SJCRH30 (cell line): ENCODE results near the gene ARRDC1. TPM values are rescaled to one million over a fixed set of nuclear protein-coding genes. Genes with fewer than 3 reads are reported as not detected.

Experiments
- DNase-seq, 2 experiments: peaks; one replicate each; pipeline ENCODE4 v3.0.0-alpha.2; 2015 to 2020
- H3K27ac ChIP-seq: fragments of 250-450 bp; sonication (Bioruptor Pico); 2 replicates; pipeline ENCODE4 v1.5.1; 2020; ENCODE audit warnings: mild to moderate bottlenecking, moderate library complexity
- H3K27me3 ChIP-seq: fragments of 250-450 bp; sonication (Bioruptor Pico); 2 replicates; pipeline ENCODE4 v1.5.1; 2020; ENCODE audit warnings: mild to moderate bottlenecking, moderate library complexity
- H3K36me3 ChIP-seq: fragments of 250-450 bp; sonication (Bioruptor Pico); 2 replicates; pipeline ENCODE4 v1.5.1; 2020; ENCODE audit warnings: mild to moderate bottlenecking, moderate library complexity
- H3K4me1 ChIP-seq: fragments of 250-450 bp; sonication (Bioruptor Pico); 2 replicates; pipeline ENCODE4 v1.5.1; 2020; ENCODE audit warnings: mild to moderate bottlenecking, moderate library complexity
- H3K4me3 ChIP-seq: fragments of 250-450 bp; sonication (Bioruptor Pico); 2 replicates; pipeline ENCODE4 v1.5.1; 2020; ENCODE audit warnings: mild to moderate bottlenecking, moderate library complexity
- H3K9me3 ChIP-seq: fragments of 250-450 bp; sonication (Bioruptor Pico); replicated peaks from 2 replicates; pipeline ENCODE4 v1.5.1; 2020; ENCODE audit warnings: mild to moderate bottlenecking, moderate library complexity
- total RNA-seq: library from RNA; depleted of rRNA; stranded (reverse); fragments of >200 nt; shearing (Covaris generic); gene quantifications from 2 replicates; pipeline ENCODE4 v1.2.3, GENCODE V29; 2014

The ARRDC1 gene
- total RNA-seq, 1 experiment from 2014 or later, result 5.4 TPM

DNA sequence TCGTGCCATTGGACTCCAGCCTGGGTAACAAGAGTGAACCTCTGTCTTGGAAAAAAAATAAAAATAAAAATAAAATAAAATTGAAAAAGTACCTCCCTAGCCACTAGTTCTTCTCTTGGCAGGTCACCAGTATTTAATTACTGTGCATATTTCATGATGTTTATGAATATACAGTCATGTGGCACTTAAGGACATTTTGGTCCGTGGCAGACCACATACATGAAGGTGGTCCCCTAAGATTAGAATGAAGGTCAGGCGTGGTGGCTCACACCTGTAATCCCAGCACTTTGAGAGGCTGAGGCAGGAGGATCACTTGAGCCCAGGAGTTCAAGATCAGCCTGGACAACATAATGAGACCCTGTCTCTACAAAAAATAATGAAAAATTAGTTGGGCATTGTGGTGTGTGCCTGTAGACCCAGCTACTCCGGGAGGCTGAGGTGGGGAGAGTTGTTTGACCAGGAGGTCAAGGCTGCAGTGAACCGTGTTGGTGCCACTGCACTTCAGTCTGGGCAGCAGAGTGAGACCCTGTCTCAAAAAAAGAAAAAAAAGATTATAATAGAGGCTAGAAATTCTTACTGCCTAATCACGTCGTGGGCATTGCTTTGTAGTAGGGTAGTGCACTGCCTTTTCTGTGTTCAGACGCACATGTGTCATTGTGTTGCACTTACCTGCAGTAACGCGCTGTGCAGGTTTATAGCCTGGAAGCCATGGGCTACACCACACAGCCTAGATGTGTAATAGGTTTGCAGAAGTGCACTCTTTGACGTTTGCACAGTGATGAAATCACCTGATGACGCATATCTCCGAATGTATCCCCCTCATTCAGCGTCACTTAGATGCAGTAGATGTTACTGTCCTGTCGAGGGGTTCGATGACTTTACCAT, 26.1 kb downstream of the ARRDC1 start:
- H3K9me3 ChIP-seq, result no peaks in the 10 kb centered on the region
- H3K27ac ChIP-seq, result no peak overlapping the region
- H3K4me1 ChIP-seq, result no peaks in the 10 kb centered on the region
- no peak for DNase-seq
- no peaks in the 10 kb centered on the region for H3K27me3 ChIP-seq
- peaks cover 10% of the 10 kb centered on the region for H3K36me3 ChIP-seq
- no peak overlapping the region for H3K4me3 ChIP-seq

- no peaks in the 10 kb centered on the region for H3K27me3 ChIP-seq
- no peak overlapping the region for H3K27ac ChIP-seq
- DNase-seq, result no peak
- no peak overlapping the region for H3K4me3 ChIP-seq
- no peaks in the 10 kb centered on the region for H3K4me1 ChIP-seq
- H3K9me3 ChIP-seq, result no peaks in the 10 kb centered on the region
- H3K36me3 ChIP-seq, result peaks cover 10% of the 10 kb centered on the region
Observed at GRCh38 chr9:137632230-137633161, 27.0 kb downstream of the ARRDC1 start.

DNA sequence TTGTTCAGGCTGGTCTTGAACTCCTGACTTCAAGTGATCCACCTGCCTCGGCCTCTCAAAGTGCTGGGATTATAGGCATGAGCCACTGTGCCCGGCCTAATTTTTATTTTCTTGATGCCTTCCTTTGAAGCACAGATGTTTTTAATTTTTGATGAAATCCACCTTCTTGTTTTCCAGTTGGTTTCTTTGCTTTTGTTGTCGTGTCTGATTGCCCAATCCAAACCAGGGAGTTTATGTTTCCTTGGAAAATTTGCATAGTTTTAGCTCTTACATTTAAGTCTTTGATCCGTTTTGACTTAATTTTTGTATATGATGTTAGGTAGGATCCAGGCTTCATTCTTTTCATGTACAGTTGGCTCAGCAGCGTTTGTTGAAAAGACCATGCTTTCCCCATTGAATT, 28.5 kb downstream of the ARRDC1 start:
- Histone ChIP-seq H3K36me3 (peaks cover 10% of the 10 kb centered on the region), H3K27ac (no peak overlapping the region), H3K9me3 (no peaks in the 10 kb centered on the region), H3K4me1 (no peaks in the 10 kb centered on the region), H3K27me3 (no peaks in the 10 kb centered on the region), H3K4me3 (no peak overlapping the region)
- DNase-seq, result no peak

DNA sequence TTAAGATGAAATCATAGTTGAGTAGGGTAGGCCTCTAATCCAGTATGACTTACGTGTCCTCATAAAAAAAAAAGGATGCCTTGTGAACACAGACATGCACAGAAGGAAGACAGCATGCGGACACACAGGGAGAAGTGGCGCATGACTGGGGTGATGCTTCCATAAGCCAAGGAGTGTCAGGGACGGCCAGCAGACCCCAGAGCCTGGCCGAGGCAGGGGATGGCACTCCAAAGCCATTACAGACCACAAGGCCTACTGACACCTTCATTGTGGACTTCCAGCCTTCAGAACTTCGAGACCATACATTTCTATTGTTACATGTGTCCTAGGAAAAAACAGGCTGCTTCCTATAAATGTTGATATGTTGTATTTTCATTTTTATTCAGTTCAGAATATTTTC, 33.2 kb downstream of the ARRDC1 start:
- no peaks in the 10 kb centered on the region for H3K27me3 ChIP-seq
- H3K4me3 ChIP-seq, result no peak overlapping the region
- no peak overlapping the region for H3K27ac ChIP-seq
- no peaks in the 10 kb centered on the region for H3K4me1 ChIP-seq
- no peak for DNase-seq
- H3K36me3 ChIP-seq, result peaks cover 2% of the 10 kb centered on the region; the same call in 1 of the 2 replicates
- H3K9me3 ChIP-seq, result no peaks in the 10 kb centered on the region

- Histone ChIP-seq H3K27me3 (no peaks in the 10 kb centered on the region), H3K27ac (no peak overlapping the region), H3K9me3 (no peaks in the 10 kb centered on the region), H3K4me3 (no peak overlapping the region), H3K4me1 (no peaks in the 10 kb centered on the region), H3K36me3 (peaks cover 2% of the 10 kb centered on the region; the same call in 1 of the 2 replicates)
- no peak for DNase-seq
Observed at GRCh38 chr9:137639303-137640051, 34.0 kb downstream of the ARRDC1 start.

DNA sequence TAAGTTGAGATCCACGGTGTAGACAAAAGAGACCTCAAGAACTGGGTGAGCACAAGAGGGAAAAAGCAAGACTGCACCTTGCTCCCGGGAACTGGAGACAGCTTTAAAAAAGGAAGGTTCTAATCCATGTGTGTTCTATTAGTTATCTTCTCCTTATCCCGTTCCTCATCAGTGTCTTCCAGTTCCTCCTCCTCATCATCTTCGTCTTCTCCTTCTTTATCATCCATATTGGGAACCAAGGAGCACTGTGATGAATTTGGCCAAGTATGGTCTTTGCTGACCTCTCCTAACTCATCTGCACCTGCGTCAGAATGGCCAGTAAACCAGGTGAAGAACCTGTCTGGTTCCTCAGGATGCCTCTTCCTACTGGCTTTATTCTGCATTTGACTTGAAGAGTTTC, 35.4 kb downstream of the ARRDC1 start:
- Histone ChIP-seq H3K4me1 (no peaks in the 10 kb centered on the region), H3K36me3 (no peaks in the 10 kb centered on the region; the same call in 1 of the 2 replicates), H3K27ac (no peak overlapping the region), H3K27me3 (no peaks in the 10 kb centered on the region), H3K9me3 (no peaks in the 10 kb centered on the region), H3K4me3 (no peak overlapping the region)
- DNase-seq, result no peak

- H3K4me3 ChIP-seq, result no peak overlapping the region
- no peaks in the 10 kb centered on the region; the same call in 1 of the 2 replicates for H3K36me3 ChIP-seq
- no peak overlapping the region for H3K27ac ChIP-seq
- DNase-seq, result no peak
- H3K9me3 ChIP-seq, result no peaks in the 10 kb centered on the region
- no peaks in the 10 kb centered on the region for H3K4me1 ChIP-seq
- no peaks in the 10 kb centered on the region for H3K27me3 ChIP-seq
Observed at GRCh38 chr9:137642118-137642601, 36.7 kb downstream of the ARRDC1 start.

- no peak for DNase-seq
- no peak overlapping the region for H3K4me3 ChIP-seq
- no peaks in the 10 kb centered on the region; the same call in 1 of the 2 replicates for H3K36me3 ChIP-seq
- no peaks in the 10 kb centered on the region for H3K27me3 ChIP-seq
- no peaks in the 10 kb centered on the region for H3K9me3 ChIP-seq
- no peak overlapping the region for H3K27ac ChIP-seq
- H3K4me1 ChIP-seq, result no peaks in the 10 kb centered on the region
Observed at GRCh38 chr9:137642892-137643291, 37.4 kb downstream of the ARRDC1 start.

GRCh38 chr9:137643921-137644320, 38.4 kb downstream of the ARRDC1 start:
- no peaks in the 10 kb centered on the region for H3K4me1 ChIP-seq
- no peak overlapping the region for H3K4me3 ChIP-seq
- no peaks in the 10 kb centered on the region for H3K9me3 ChIP-seq
- DNase-seq, result no peak
- no peaks in the 10 kb centered on the region; the same call in 1 of the 2 replicates for H3K36me3 ChIP-seq
- no peak overlapping the region for H3K27ac ChIP-seq
- H3K27me3 ChIP-seq, result no peaks in the 10 kb centered on the region

- no peaks in the 10 kb centered on the region for H3K27me3 ChIP-seq
- H3K36me3 ChIP-seq, result no peaks in the 10 kb centered on the region; the same call in 1 of the 2 replicates
- DNase-seq, result no peak
- H3K9me3 ChIP-seq, result no peaks in the 10 kb centered on the region
- no peak overlapping the region for H3K4me3 ChIP-seq
- no peaks in the 10 kb centered on the region for H3K4me1 ChIP-seq
- no peak overlapping the region for H3K27ac ChIP-seq
Observed at GRCh38 chr9:137645211-137645610, 39.7 kb downstream of the ARRDC1 start.

DNA sequence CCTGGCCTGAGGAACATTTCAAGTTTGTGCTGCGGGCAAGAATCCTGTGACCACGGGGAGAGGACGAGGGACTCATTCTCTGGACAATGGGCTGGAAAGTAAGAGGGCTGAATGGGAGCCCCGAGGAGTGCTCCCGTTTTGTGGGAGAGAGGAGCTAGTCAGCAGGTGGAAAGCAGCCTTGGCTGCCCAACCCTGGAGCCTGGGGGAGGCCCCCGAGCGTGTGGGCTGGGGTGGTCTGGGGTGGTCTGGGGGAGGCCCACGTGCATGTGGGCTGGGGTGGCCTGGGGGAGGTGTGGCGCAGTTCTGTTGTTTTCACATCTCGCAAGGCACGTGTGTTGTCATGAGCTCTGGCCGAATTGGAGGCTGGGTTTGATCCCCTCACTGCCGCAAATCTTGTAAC, 40.9 kb downstream of the ARRDC1 start:
- no peak overlapping the region for H3K27ac ChIP-seq
- H3K9me3 ChIP-seq, result no peaks in the 10 kb centered on the region
- no peak for DNase-seq
- H3K4me1 ChIP-seq, result no peaks in the 10 kb centered on the region
- H3K4me3 ChIP-seq, result no peak overlapping the region
- H3K36me3 ChIP-seq, result peaks cover 6% of the 10 kb centered on the region; the same call in 1 of the 2 replicates
- H3K27me3 ChIP-seq, result no peaks in the 10 kb centered on the region

DNA sequence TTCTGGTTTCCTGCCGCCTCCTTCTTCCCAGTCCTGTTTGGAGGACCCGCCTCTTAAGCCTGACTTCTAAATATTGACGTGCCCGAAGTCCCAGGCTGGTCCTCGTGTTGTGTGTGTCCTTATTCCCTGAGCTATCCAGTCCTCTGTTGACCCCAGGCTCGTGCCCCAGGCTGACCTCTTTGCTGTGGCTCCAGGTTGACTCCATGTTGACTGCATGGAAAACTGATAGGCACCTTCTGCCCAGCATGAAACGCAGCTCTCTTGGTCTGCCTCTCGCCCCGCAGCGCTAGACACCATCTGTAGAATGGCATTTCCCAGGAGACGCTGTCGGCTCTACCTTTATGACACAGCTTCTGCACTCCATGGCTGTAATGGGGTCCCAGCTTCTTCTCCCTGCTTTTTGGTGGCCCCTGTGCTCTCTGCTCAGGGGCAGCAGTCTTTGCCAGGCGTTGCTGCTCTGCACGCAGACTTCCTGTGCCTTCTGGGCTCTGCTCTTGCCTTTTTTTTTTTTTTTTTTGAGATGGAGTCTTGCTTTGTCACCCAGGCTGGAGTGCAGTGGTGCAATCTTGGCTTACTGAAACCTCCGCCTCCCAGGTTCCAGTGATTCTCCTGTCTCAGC, 41.7 kb downstream of the ARRDC1 start:
- Histone ChIP-seq H3K9me3 (no peaks in the 10 kb centered on the region), H3K4me1 (no peaks in the 10 kb centered on the region), H3K27me3 (no peaks in the 10 kb centered on the region), H3K36me3 (peaks cover 11% of the 10 kb centered on the region; the same call in 1 of the 2 replicates), H3K4me3 (no peak overlapping the region), H3K27ac (no peak overlapping the region)
- no peak for DNase-seq

GRCh38 chr9:137648396-137648795, 42.9 kb downstream of the ARRDC1 start:
- Histone ChIP-seq H3K4me1 (no peaks in the 10 kb centered on the region), H3K27me3 (no peaks in the 10 kb centered on the region), H3K9me3 (no peaks in the 10 kb centered on the region), H3K27ac (no peak overlapping the region), H3K36me3 (peaks cover 16% of the 10 kb centered on the region; the same call in 1 of the 2 replicates), H3K4me3 (no peak overlapping the region)
- DNase-seq, result no peak

DNA sequence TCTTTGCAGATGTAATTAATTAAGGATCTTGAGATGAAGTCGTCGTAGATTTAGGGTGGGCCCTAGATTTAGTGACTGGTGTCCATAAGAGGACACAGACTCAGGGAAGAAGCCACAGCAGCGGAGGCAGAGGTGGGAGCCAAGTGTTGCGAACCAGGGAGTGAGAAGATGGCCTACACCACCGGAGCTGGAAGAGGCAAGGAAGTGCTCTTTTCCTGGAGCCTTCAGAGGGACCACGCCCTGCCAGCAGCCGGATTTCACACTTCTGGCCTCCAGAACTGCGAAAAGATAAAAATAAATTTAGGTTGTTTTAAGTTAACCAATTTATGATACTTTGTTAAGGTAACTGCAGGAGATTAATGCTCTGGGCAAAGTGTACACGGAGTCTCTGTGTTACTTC, 44.1 kb downstream of the ARRDC1 start:
- no peaks in the 10 kb centered on the region for H3K4me1 ChIP-seq

More for the DNA sequence above, 44.1 kb downstream of the ARRDC1 start:
- Histone ChIP-seq H3K4me3 (no peak overlapping the region), H3K27me3 (no peaks in the 10 kb centered on the region), H3K27ac (no peak overlapping the region), H3K36me3 (peaks cover 19% of the 10 kb centered on the region; the same call in 1 of the 2 replicates), H3K9me3 (no peaks in the 10 kb centered on the region)
- no peak for DNase-seq
